Measurements from ENCODE around the gene SEMA6D. TPM values are rescaled to one million over a fixed set of nuclear protein-coding genes. Genes with fewer than 3 reads are reported as not detected.

Gene SEMA6D
- total RNA-seq, 4 donors from 2014 or later, result 12.4 to 120 (median 105) TPM

DNA sequence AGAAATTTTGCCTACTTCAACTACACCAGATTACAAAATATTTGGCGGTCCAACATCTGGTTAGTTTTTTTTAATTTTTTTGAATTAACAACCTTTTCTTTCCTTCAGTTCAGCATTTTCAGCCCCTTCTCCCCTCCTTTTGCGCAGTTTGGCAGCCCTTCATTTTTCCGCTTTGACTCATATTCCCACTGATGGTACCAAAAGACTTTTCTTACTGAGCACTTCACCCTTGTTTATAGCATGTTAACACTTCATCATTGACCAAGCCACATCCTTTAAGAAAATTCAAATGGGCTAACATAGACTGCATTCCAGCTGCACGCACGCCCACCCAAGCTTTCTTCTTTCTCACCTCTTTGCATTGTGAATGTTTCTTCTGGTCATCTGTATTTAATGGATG, 49.7 kb downstream of the SEMA6D start:
- H3K9me3 ChIP-seq, result no peaks in the 10 kb centered on the region
- TF ChIP-seq, protein P1, sequence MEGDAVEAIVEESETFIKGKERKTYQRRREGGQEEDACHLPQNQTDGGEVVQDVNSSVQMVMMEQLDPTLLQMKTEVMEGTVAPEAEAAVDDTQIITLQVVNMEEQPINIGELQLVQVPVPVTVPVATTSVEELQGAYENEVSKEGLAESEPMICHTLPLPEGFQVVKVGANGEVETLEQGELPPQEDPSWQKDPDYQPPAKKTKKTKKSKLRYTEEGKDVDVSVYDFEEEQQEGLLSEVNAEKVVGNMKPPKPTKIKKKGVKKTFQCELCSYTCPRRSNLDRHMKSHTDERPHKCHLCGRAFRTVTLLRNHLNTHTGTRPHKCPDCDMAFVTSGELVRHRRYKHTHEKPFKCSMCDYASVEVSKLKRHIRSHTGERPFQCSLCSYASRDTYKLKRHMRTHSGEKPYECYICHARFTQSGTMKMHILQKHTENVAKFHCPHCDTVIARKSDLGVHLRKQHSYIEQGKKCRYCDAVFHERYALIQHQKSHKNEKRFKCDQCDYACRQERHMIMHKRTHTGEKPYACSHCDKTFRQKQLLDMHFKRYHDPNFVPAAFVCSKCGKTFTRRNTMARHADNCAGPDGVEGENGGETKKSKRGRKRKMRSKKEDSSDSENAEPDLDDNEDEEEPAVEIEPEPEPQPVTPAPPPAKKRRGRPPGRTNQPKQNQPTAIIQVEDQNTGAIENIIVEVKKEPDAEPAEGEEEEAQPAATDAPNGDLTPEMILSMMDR (IDR thresholded peaks at IDR 0.05), result no peak
- no peak for TF ChIP-seq POLR2A (IDR thresholded peaks at IDR 0.05)
- H3K36me3 ChIP-seq, result peaks cover 0 to 89% (median 0%) of the 10 kb centered on the region in 3 donors

DNA sequence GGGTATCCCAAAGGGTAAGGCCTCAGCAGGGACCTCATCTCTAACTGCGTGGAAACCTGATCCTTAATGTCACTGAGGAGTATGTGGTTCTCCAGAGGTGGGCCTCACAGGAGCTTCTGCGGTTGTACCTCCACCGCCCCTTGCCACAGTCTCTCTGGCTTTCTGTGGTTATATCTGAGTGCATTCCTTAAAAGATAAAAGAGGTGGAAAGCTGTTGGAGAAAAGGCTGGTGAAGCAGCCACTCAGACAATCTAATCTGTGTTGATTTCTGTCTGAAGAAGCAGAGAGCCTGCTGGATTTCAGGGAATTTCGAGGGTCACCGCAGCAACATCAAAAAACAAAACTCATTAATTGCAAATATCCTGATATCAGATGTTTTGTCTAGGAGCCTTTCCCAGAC, 51.4 kb downstream of the SEMA6D start:
- Histone ChIP-seq H3K4me1 (no peaks in the 10 kb centered on the region), H3K36me3 (peaks cover 0 to 74% (median 0%) of the 10 kb centered on the region in 3 donors), H3K27me3 (no peaks in the 10 kb centered on the region), H3K4me3 (no peak overlapping the region), H3K27ac (no peak overlapping the region), H3K9me3 (no peaks in the 10 kb centered on the region)
- no peak for DNase-seq
- no peak for TF ChIP-seq POLR2A (IDR thresholded peaks at IDR 0.05)
- TF ChIP-seq, protein P1 (IDR thresholded peaks at IDR 0.05), result no peak

More for the DNA sequence above, 49.7 kb downstream of the SEMA6D start:
- Histone ChIP-seq H3K4me3 (no peak overlapping the region), H3K27ac (no peak overlapping the region), H3K4me1 (no peaks in the 10 kb centered on the region), H3K27me3 (no peaks in the 10 kb centered on the region)
- no peak for DNase-seq

DNA sequence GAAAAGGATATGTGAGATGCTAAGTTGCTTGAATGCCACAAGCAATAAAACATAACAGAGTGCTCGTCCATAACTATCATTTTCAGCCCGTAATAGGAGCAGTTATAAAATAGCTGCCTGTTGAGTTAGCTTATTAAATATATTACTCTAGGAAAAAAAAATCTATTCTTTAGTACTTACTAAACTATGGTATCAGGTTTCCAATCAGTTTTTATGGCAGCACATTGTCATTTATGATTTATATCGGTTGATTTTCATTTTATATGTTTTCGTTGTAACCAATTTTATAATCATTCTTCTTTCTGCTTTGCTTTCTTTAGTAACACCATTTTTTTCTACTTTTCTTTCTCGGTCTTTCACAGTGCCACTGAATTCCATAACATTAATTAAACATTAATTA, 51.9 kb downstream of the SEMA6D start:
- H3K27ac ChIP-seq, result no peak overlapping the region
- H3K27me3 ChIP-seq, result no peaks in the 10 kb centered on the region
- H3K4me1 ChIP-seq, result no peaks in the 10 kb centered on the region
- no peaks in the 10 kb centered on the region for H3K9me3 ChIP-seq
- no peak for TF ChIP-seq POLR2A (IDR thresholded peaks at IDR 0.05)
- TF ChIP-seq, protein P1 (IDR thresholded peaks at IDR 0.05), result no peak
- peaks cover 0 to 70% (median 0%) of the 10 kb centered on the region in 3 donors for H3K36me3 ChIP-seq
- no peak overlapping the region for H3K4me3 ChIP-seq
- no peak for DNase-seq

DNA sequence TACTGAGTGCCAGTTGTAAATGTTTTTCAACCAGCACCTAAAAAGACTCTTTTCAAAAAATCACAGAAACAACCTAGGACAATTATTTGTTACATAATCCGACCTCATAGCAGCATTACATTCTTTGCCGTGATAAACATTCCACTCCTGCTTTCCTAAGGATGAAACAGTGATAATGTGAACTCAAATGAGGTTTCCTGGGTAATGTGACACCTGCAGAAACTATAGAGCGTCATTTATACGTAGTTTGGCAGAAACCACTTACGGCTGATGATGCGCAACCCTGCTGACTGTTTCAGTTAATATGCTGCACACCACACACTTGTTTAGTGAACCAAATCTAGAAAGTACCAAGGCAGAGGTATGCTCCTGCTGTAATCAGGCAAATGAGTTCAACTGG, 55.8 kb downstream of the SEMA6D start:
- Histone ChIP-seq H3K27ac (no peak overlapping the region), H3K27me3 (no peaks in the 10 kb centered on the region), H3K9me3 (no peaks in the 10 kb centered on the region), H3K4me1 (no peaks in the 10 kb centered on the region), H3K4me3 (no peak overlapping the region), H3K36me3 (peaks cover 0 to 30% (median 0%) of the 10 kb centered on the region in 3 donors)
- TF ChIP-seq, protein P1 (IDR thresholded peaks at IDR 0.05), result no peak
- no peak for TF ChIP-seq POLR2A (IDR thresholded peaks at IDR 0.05)
- DNase-seq, result no peak

DNA sequence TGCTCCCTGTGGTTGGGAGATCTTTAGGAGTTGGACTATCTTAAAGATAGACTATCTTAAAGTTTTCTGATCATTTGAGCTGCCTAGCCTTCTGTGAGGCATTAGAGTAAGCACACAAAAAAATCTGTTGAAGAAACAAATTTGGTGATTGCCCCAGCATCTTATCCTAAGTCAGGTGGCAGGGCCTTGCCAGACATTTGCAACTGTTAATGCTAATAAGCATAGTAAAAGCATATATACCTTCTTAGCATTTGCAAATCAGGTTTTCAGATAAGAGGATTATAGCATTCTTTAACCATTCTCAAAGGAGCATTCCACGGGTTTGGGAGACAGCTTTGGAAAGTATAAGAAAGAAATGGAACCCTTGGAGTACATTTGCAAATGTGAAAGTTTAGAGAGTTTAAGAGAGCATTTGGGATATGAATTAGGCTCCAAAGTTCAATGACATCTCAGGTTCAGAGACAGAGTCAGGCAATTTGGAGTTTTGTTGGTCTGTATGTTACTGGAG, 61.0 kb downstream of the SEMA6D start:
- no peak overlapping the region for H3K27ac ChIP-seq
- no peak for DNase-seq
- no peak overlapping the region for H3K4me3 ChIP-seq
- no peaks in the 10 kb centered on the region for H3K4me1 ChIP-seq
- H3K36me3 ChIP-seq, result no peaks in the 10 kb centered on the region
- H3K9me3 ChIP-seq, result no peaks in the 10 kb centered on the region
- no peaks in the 10 kb centered on the region for H3K27me3 ChIP-seq
- TF ChIP-seq POLR2A (IDR thresholded peaks at IDR 0.05), result no peak
- TF ChIP-seq, protein P1 (IDR thresholded peaks at IDR 0.05), result no peak

DNA sequence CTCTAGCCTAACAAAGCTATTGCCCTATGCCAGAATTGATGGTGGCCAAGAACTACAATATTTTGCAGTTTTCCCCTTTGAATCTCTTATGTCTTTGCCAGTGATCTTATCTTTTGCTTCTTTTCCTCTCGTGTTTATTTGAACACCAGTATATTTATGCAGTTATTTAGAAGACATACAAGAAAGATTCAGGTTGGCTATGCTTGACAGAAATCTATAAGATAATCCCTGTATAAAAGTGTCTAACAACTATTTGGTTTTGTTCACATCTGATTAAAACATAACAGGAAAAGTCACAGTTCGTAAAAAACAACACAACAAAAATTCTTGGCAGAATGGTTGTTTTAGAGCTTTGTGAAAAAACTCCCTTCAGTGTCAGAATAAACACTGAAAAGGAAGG, 63.7 kb downstream of the SEMA6D start:
- Histone ChIP-seq H3K4me1 (no peaks in the 10 kb centered on the region), H3K4me3 (no peak overlapping the region), H3K27ac (no peak overlapping the region), H3K27me3 (no peaks in the 10 kb centered on the region), H3K9me3 (no peaks in the 10 kb centered on the region), H3K36me3 (no peaks in the 10 kb centered on the region)
- no peak for TF ChIP-seq POLR2A (IDR thresholded peaks at IDR 0.05)
- TF ChIP-seq, protein P1 (IDR thresholded peaks at IDR 0.05), result no peak
- no peak for DNase-seq

Measured in Peyer's patch (tissue), 4 donors.